Brain microvascular endothelial cell (primary cell): ENCODE measurements around the gene TEC.
A peak's percentile ranks its signal among the peaks of the same experiment; 100 is the strongest.

Experiments
- DNase-seq: peaks from one replicate; pipeline ENCODE4 v3.0.0-alpha.2; 2020
- H3K27ac ChIP-seq: fragments of 250-450 bp; sonication (Bioruptor Pico); 2 replicates; pipeline ENCODE4 v1.5.1; 2020; ENCODE audit warnings: mild to moderate bottlenecking, moderate library complexity
- H3K27me3 ChIP-seq: fragments of 250-450 bp; sonication (Bioruptor Pico); replicated peaks from 2 replicates; pipeline ENCODE4 v1.5.1; 2020; ENCODE audit warnings: mild to moderate bottlenecking
- H3K36me3 ChIP-seq: fragments of 250-450 bp; sonication (Bioruptor Pico); replicated peaks from 2 replicates; pipeline ENCODE4 v1.5.1; 2020; ENCODE audit warnings: mild to moderate bottlenecking
- H3K4me3 ChIP-seq: 2 replicates; pipeline ENCODE4 v1.5.1; 2011; ENCODE audit warnings: low read depth, mild to moderate bottlenecking, control low read depth, low read length, moderate library complexity
- in situ Hi-C: cut with HindIII; loops from 2 replicates; pipeline ENCODE4 v1.10.0; 2017; ENCODE audit warnings: low sequenced_read_pairs, low pct_ligation_motif_present
- TF ChIP-seq, protein P1 (sequence below): IDR thresholded peaks from 2 replicates; pipeline ENCODE4 v1.5.1; 2011; ENCODE audit warnings: low read depth, mild to moderate bottlenecking, moderate library complexity, low read length, control low read depth, inconsistent platforms; ENCODE audit errors: missing control alignments

The TEC gene

DNA sequence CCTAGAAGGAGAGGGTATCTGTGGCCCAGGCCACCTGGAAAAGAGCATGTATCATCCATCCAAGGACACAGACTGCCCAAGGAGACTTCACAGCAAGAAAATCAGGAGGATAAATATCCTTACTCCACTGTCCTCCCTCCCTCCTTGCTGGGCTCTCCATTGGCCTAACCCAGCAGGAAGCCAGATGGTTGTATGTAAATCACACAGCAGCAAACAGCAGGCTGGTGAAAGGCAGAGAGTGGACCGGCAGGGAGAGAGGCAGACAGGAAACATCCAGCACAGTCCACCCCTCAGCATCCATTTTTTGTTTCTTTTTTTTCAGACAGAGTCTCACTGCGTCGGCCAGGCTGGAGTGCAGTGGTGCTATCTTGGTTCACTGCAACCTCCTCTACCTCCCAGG, 153.1 kb downstream of the TEC start:
- no peak for DNase-seq
- H3K27me3 ChIP-seq = no peaks in the 10 kb centered on the region
- H3K27ac ChIP-seq = no peak overlapping the region
- TF ChIP-seq, protein P1, sequence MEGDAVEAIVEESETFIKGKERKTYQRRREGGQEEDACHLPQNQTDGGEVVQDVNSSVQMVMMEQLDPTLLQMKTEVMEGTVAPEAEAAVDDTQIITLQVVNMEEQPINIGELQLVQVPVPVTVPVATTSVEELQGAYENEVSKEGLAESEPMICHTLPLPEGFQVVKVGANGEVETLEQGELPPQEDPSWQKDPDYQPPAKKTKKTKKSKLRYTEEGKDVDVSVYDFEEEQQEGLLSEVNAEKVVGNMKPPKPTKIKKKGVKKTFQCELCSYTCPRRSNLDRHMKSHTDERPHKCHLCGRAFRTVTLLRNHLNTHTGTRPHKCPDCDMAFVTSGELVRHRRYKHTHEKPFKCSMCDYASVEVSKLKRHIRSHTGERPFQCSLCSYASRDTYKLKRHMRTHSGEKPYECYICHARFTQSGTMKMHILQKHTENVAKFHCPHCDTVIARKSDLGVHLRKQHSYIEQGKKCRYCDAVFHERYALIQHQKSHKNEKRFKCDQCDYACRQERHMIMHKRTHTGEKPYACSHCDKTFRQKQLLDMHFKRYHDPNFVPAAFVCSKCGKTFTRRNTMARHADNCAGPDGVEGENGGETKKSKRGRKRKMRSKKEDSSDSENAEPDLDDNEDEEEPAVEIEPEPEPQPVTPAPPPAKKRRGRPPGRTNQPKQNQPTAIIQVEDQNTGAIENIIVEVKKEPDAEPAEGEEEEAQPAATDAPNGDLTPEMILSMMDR = no peak
- H3K4me3 ChIP-seq = no peak overlapping the region
- H3K36me3 ChIP-seq = no peaks in the 10 kb centered on the region
- in situ Hi-C loops = no loop called here

GRCh38 chr4:48114412-48114811, 155.2 kb downstream of the TEC start:
- Histone ChIP-seq H3K27ac (no peak overlapping the region), H3K4me3 (no peak overlapping the region), H3K36me3 (no peaks in the 10 kb centered on the region), H3K27me3 (no peaks in the 10 kb centered on the region)
- no peak for DNase-seq
- in situ Hi-C loops = no loop called here
- TF ChIP-seq, protein P1 = no peak

- in situ Hi-C loops = no loop called here
- H3K4me3 ChIP-seq = no peak overlapping the region
Observed at GRCh38 chr4:48112017-48112667, 157.5 kb downstream of the TEC start.

GRCh38 chr4:48110452-48110978, 159.1 kb downstream of the TEC start:
- H3K36me3 ChIP-seq = no peaks in the 10 kb centered on the region
- in situ Hi-C loops = no loop called here
- DNase-seq = no peak
- no peak overlapping the region for H3K4me3 ChIP-seq
- TF ChIP-seq, protein P1 = no peak
- H3K27me3 ChIP-seq = no peaks in the 10 kb centered on the region
- H3K27ac ChIP-seq = no peak overlapping the region

More at GRCh38 chr4:48112017-48112667, 157.5 kb downstream of the TEC start:
- no peaks in the 10 kb centered on the region for H3K27me3 ChIP-seq
- no peak overlapping the region for H3K27ac ChIP-seq
- DNase-seq = no peak
- TF ChIP-seq, protein P1 = no peak
- H3K36me3 ChIP-seq = no peaks in the 10 kb centered on the region

DNA sequence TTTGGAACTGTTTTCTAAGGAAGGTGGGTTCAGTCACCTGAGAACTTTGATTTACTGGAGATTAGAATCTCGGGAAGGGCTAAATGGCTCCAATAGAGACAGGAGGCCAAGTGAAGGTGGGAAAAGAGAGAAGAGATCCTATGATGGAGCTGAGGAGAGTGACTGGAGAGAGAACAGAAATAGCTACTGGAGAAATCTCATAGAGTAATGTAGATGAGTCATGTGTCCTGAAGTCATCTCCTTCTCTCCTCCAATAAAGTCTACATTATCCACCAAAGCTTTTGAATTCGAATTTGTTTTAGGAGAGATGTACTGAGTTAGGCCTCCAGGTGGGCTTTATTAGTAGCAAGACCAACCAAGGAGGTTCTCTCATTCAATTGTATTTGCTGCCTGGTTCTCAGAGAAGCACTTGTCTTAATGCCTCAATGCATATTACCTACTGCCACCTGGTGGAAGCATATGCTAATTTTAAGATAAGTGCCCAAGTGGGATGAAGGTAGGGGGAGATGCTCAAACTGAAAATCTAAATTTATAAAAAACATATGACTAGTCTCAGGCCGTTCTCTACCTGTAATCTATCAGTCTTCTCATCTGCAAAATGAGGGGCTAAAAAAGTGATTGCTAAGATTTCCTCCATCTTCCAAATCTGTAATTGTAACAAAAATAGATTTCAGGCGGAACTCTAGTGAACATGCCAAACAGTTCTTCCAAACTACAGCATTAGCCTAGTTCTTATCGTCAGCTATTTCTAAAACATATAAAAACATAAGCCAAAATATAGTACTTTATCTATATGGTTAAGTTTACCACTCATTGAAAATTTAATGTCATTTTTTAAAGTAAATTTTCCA, 160.0 kb downstream of the TEC start:
- DNase-seq = peak; percentile 43
- Histone ChIP-seq H3K27me3 (no peaks in the 10 kb centered on the region), H3K4me3 (no peak overlapping the region), H3K36me3 (no peaks in the 10 kb centered on the region), H3K27ac (no peak overlapping the region)
- in situ Hi-C loops = no loop called here
- TF ChIP-seq, protein P1 = peak; percentile 71
